HEK293T (cell line): Measurements from ENCODE around the gene JPH2.

ENCODE experiments used
- CTCF ChIA-PET: fragments of 350-600 bp; formaldehyde crosslinking; extraction: SDS; loops from one replicate; lab custom pipeline; 2021; ENCODE audit warnings: antibody characterized with exemption, inconsistent platforms; lab: Yijun Ruan, JAX
- POLR2A ChIA-PET: fragments of 350-600 bp; formaldehyde crosslinking; extraction: SDS; loops from one replicate; lab custom pipeline; 2020; ENCODE audit warnings: antibody characterized with exemption, inconsistent platforms; lab: Yijun Ruan, JAX
- DNase-seq: peaks from one replicate; pipeline ENCODE4 v3.0.0; 2012; ENCODE audit warnings: mixed read lengths; ENCODE audit errors: extremely low spot score
- ARNT ChIP-seq: fragments of 450-650 bp; IDR thresholded peaks from 2 replicates; pipeline ENCODE4 v1.6.1; 2017; ENCODE audit warnings: mild to moderate bottlenecking
- BHLHE40 ChIP-seq: fragments of 450-650 bp; IDR thresholded peaks from 2 replicates; pipeline ENCODE4 v1.6.1; 2016; ENCODE audit warnings: mild to moderate bottlenecking, moderate library complexity, borderline replicate concordance
- CTBP1 ChIP-seq: fragments of 450-650 bp; IDR thresholded peaks from 2 replicates; pipeline ENCODE4 v1.6.1; 2016; ENCODE audit warnings: borderline replicate concordance
- ELF4 ChIP-seq: fragments of 450-650 bp; IDR thresholded peaks from 2 replicates; pipeline ENCODE4 v1.6.1; 2017; ENCODE audit warnings: antibody characterized with exemption
- FOXA1 ChIP-seq: fragments of 450-650 bp; IDR thresholded peaks from 2 replicates; pipeline ENCODE4 v1.6.1; 2016; ENCODE audit warnings: mild to moderate bottlenecking
- FOXK2 ChIP-seq: fragments of 450-650 bp; IDR thresholded peaks from 2 replicates; pipeline ENCODE4 v1.6.1; 2016; ENCODE audit warnings: mild to moderate bottlenecking
- FOXM1 ChIP-seq: fragments of 450-650 bp; IDR thresholded peaks from 2 replicates; pipeline ENCODE4 v1.6.1; 2017; ENCODE audit warnings: mild to moderate bottlenecking, borderline replicate concordance
- HDGF ChIP-seq: fragments of 450-650 bp; IDR thresholded peaks from 2 replicates; pipeline ENCODE4 v1.6.1; 2017; ENCODE audit warnings: antibody characterized with exemption, borderline replicate concordance
- L3MBTL2 ChIP-seq: fragments of 450-650 bp; conservative IDR thresholded peaks from 2 replicates; pipeline ENCODE4 v1.6.1; 2016; ENCODE audit warnings: mild to moderate bottlenecking
- LEF1 ChIP-seq: fragments of 450-650 bp; IDR thresholded peaks from 2 replicates; pipeline ENCODE4 v1.6.1; 2017; ENCODE audit warnings: mild to moderate bottlenecking, borderline replicate concordance
- NFRKB ChIP-seq: fragments of 450-650 bp; IDR thresholded peaks from 2 replicates; pipeline ENCODE4 v1.6.1; 2016; ENCODE audit warnings: mild to moderate bottlenecking, moderate library complexity
- PKNOX1 ChIP-seq: fragments of 450-650 bp; IDR thresholded peaks from 2 replicates; pipeline ENCODE4 v1.6.1; 2016
- SP1 ChIP-seq: fragments of 450-650 bp; IDR thresholded peaks from 2 replicates; pipeline ENCODE4 v1.6.1; 2017
- SUZ12 ChIP-seq: fragments of 450-650 bp; IDR thresholded peaks from 2 replicates; pipeline ENCODE4 v1.6.1; 2016; ENCODE audit warnings: mild to moderate bottlenecking
- TARDBP ChIP-seq: fragments of 450-650 bp; IDR thresholded peaks from 2 replicates; pipeline ENCODE4 v1.6.1; 2016
- ZNF384 ChIP-seq: fragments of 450-650 bp; IDR thresholded peaks from 2 replicates; pipeline ENCODE4 v1.6.1; 2016

JPH2 gene

GRCh38 chr20:44204832-44205215, 17.8 kb upstream of the JPH2 start:
- DNase-seq: no peak
- TF ChIP-seq BHLHE40: no peak
- TF ChIP-seq SUZ12: no peak
- TF ChIP-seq L3MBTL2: no peak
- no peak for TF ChIP-seq ZNF384
- ChIA-PET POLR2A (no interaction called here), CTCF (no interaction called here)

- no peak for TF ChIP-seq FOXA1
- no peak for TF ChIP-seq BHLHE40
- TF ChIP-seq ARNT: no peak
- TF ChIP-seq NFRKB: no peak
- TF ChIP-seq TARDBP: no peak
- DNase-seq: no peak
- CTCF ChIA-PET: no interaction called here
- POLR2A ChIA-PET: no interaction called here
Observed at GRCh38 chr20:44204156-44204831, 17.3 kb upstream of the JPH2 start.

- ChIA-PET POLR2A (no interaction called here), CTCF (interaction anchor here (0.7 kb wide), 1 partner anchor 9 kb away, joined by 3 read pairs; no protein-coding TSS in a partner anchor)
- TF ChIP-seq ARNT (no peak), SUZ12 (no peak), PKNOX1 (no peak), FOXA1 (no peak), L3MBTL2 (no peak), TARDBP (no peak), CTBP1 (no peak), BHLHE40 (no peak), FOXM1 (no peak)
- no peak for DNase-seq
Observed at GRCh38 chr20:44203161-44203560, 16.2 kb upstream of the JPH2 start.

- TF ChIP-seq FOXM1 (no peak), BHLHE40 (no peak), ARNT (no peak), HDGF (no peak), PKNOX1 (no peak), TARDBP (no peak), NFRKB (no peak), ELF4 (no peak), L3MBTL2 (no peak), CTBP1 (no peak), LEF1 (no peak), FOXK2 (no peak), FOXA1 (no peak), SUZ12 (no peak), ZNF384 (no peak), SP1 (no peak)
- DNase-seq: no peak
- ChIA-PET POLR2A (no interaction called here), CTCF (no interaction called here)
Observed at GRCh38 chr20:44200983-44201382, 14.0 kb upstream of the JPH2 start.

GRCh38 chr20:44200371-44200770, 13.4 kb upstream of the JPH2 start:
- DNase-seq: no peak
- POLR2A ChIA-PET: no interaction called here
- TF ChIP-seq PKNOX1 (no peak), LEF1 (no peak), SP1 (no peak), SUZ12 (no peak), TARDBP (no peak), ARNT (no peak), FOXK2 (no peak), FOXA1 (no peak), NFRKB (no peak), ZNF384 (no peak), FOXM1 (no peak), L3MBTL2 (no peak), HDGF (no peak), BHLHE40 (no peak), ELF4 (no peak), CTBP1 (no peak)
- CTCF ChIA-PET: no interaction called here

GRCh38 chr20:44199877-44200276, 12.9 kb upstream of the JPH2 start:
- DNase-seq: no peak
- TF ChIP-seq CTBP1 (no peak), BHLHE40 (no peak), ZNF384 (no peak), FOXA1 (no peak), FOXM1 (no peak), ELF4 (no peak)
- ChIA-PET POLR2A (no interaction called here), CTCF (no interaction called here)

- no peak for DNase-seq
- no peak for TF ChIP-seq TARDBP
- TF ChIP-seq FOXM1: no peak
- no peak for TF ChIP-seq CTBP1
- no peak for TF ChIP-seq SUZ12
- TF ChIP-seq FOXA1: no peak
- TF ChIP-seq PKNOX1: no peak
- no peak for TF ChIP-seq L3MBTL2
- TF ChIP-seq LEF1: no peak
- no peak for TF ChIP-seq ELF4
- no peak for TF ChIP-seq HDGF
- CTCF ChIA-PET: no interaction called here
- POLR2A ChIA-PET: no interaction called here
Observed at GRCh38 chr20:44198872-44199271, 11.9 kb upstream of the JPH2 start.
